ENCODE data around the gene HSD11B1. TPM values are rescaled to one million over a fixed set of nuclear protein-coding genes. Genes with fewer than 3 reads are reported as not detected.

HSD11B1 gene
- total and polyA plus RNA-seq, 4 donors: 0.09 to 488 (median 304) TPM

GRCh38 chr1:209736490-209737117 is 32.0 kb downstream of the HSD11B1 start:
- no peaks in the 10 kb centered on the region for H3K9me3 ChIP-seq (ENCODE audit: control insufficient read depth in 4 of 4, low read length in 3 of 4)
- H3K36me3 ChIP-seq (ENCODE audit: control insufficient read depth in 4 of 4, insufficient read depth in 3 of 4, low read depth in 1 of 4, low read length in 3 of 4): peaks cover 0 to 28% (median 13%) of the 10 kb centered on the region in 4 donors
- 51% methylated on average over 3 of the region's 3 CpGs for WGBS
- peaks cover 0 to 40% (median 28%) of the 10 kb centered on the region in 4 donors for H3K4me1 ChIP-seq (ENCODE audit: control insufficient read depth in 4 of 4, insufficient read depth in 4 of 4, low read length in 3 of 4)
- TF ChIP-seq ZBTB33 (IDR thresholded peaks at IDR 0.05) (no peak), MAX (IDR thresholded peaks at IDR 0.05) (no peak), GABPA (IDR thresholded peaks at IDR 0.05 in 1 of 2, conservative IDR thresholded peaks at IDR 0.05 in 1 of 2) (no peak), TAF1 (conservative IDR thresholded peaks at IDR 0.05) (no peak), HNF4G (IDR thresholded peaks at IDR 0.05) (no peak), RAD21 (IDR thresholded peaks at IDR 0.05) (no peak)
- H3K27me3 ChIP-seq (ENCODE audit: control insufficient read depth in 4 of 4, insufficient read depth in 4 of 4, low read length in 3 of 4): no peaks in the 10 kb centered on the region
- DNase-seq (ENCODE audit: low spot score): no peak
- H3K4me3 ChIP-seq (ENCODE audit: low read depth in 1 of 3, low read length in 3 of 3): no peak overlapping the region
- peak overlapping the region in 1 of 2 donors; percentile 18 for H3K27ac ChIP-seq (ENCODE audit: low read depth in 1 of 2, low read length in 2 of 2)
- H3K9ac ChIP-seq (ENCODE audit: low read depth in 1 of 2, low read length in 2 of 2): no peak overlapping the region

- Histone ChIP-seq H3K27ac (ENCODE audit: low read depth in 1 of 2, low read length in 2 of 2) (no peak overlapping the region), H3K4me3 (ENCODE audit: low read depth in 1 of 3, low read length in 3 of 3) (no peak overlapping the region), H3K9me3 (ENCODE audit: control insufficient read depth in 4 of 4, low read length in 3 of 4) (no peaks in the 10 kb centered on the region), H3K27me3 (ENCODE audit: control insufficient read depth in 4 of 4, insufficient read depth in 4 of 4, low read length in 3 of 4) (no peaks in the 10 kb centered on the region), H3K9ac (ENCODE audit: low read depth in 1 of 2, low read length in 2 of 2) (no peak overlapping the region), H3K4me1 (ENCODE audit: control insufficient read depth in 4 of 4, insufficient read depth in 4 of 4, low read length in 3 of 4) (peaks cover 0 to 43% (median 32%) of the 10 kb centered on the region in 4 donors), H3K36me3 (ENCODE audit: control insufficient read depth in 4 of 4, insufficient read depth in 3 of 4, low read depth in 1 of 4, low read length in 3 of 4) (peaks cover 0 to 28% (median 13%) of the 10 kb centered on the region in 4 donors)
- peak; percentile 52 to 72 for TF ChIP-seq HNF4A (conservative IDR thresholded peaks at IDR 0.05)
- peak; percentile 59 to 76 for TF ChIP-seq RXRA (IDR thresholded peaks at IDR 0.05)
- no peak for TF ChIP-seq FOXA2 (IDR thresholded peaks at IDR 0.05)
- DNase-seq (ENCODE audit: low spot score): no peak
- 54% methylated on average over 5 of the region's 5 CpGs for WGBS
Measured at GRCh38 chr1:209737118-209737505, 32.5 kb downstream of the HSD11B1 start.

- H3K36me3 ChIP-seq (ENCODE audit: control insufficient read depth in 4 of 4, insufficient read depth in 3 of 4, low read depth in 1 of 4, low read length in 3 of 4): peaks cover 0 to 25% (median 13%) of the 10 kb centered on the region in 4 donors
- no peak overlapping the region for H3K4me3 ChIP-seq (ENCODE audit: low read depth in 1 of 3, low read length in 3 of 3)
- no peak overlapping the region for H3K27ac ChIP-seq (ENCODE audit: low read depth in 1 of 2, low read length in 2 of 2)
- no peaks in the 10 kb centered on the region for H3K27me3 ChIP-seq (ENCODE audit: control insufficient read depth in 4 of 4, insufficient read depth in 4 of 4, low read length in 3 of 4)
- WGBS: 95% methylated on average over 1 of the region's 1 CpG
- H3K9me3 ChIP-seq (ENCODE audit: control insufficient read depth in 4 of 4, low read length in 3 of 4): no peaks in the 10 kb centered on the region
- DNase-seq (ENCODE audit: low spot score): no peak
- peaks cover 0 to 47% (median 37%) of the 10 kb centered on the region in 4 donors for H3K4me1 ChIP-seq (ENCODE audit: control insufficient read depth in 4 of 4, insufficient read depth in 4 of 4, low read length in 3 of 4)
- no peak for TF ChIP-seq JUND (IDR thresholded peaks at IDR 0.05)
- TF ChIP-seq REST (IDR thresholded peaks at IDR 0.05): no peak
- H3K9ac ChIP-seq (ENCODE audit: low read depth in 1 of 2, low read length in 2 of 2): no peak overlapping the region
Measured at GRCh38 chr1:209738270-209738669, 33.6 kb downstream of the HSD11B1 start.

All from liver (tissue), 9 donors.